Activated CD4-positive, alpha-beta T cell treated with anti-CD3 and anti-CD28 coated beads, Interleukin-2, amount 50 U/mL, for 24 hours (primary cell): Measurements from ENCODE around the gene STPG3.

Source experiments
- DNase-seq, 2 donors: peaks; one replicate each; pipeline ENCODE4 v3.0.0-alpha.2; 2020; ENCODE audit warnings: low read depth in 1 of 2, low spot score in 1 of 2

STPG3 gene

GRCh38 chr9:137264067-137264466 lies 13.0 kb downstream of the STPG3 start:
- DNase-seq, result no peak

GRCh38 chr9:137265496-137266161 lies 14.5 kb downstream of the STPG3 start:
- no peak for DNase-seq

DNA sequence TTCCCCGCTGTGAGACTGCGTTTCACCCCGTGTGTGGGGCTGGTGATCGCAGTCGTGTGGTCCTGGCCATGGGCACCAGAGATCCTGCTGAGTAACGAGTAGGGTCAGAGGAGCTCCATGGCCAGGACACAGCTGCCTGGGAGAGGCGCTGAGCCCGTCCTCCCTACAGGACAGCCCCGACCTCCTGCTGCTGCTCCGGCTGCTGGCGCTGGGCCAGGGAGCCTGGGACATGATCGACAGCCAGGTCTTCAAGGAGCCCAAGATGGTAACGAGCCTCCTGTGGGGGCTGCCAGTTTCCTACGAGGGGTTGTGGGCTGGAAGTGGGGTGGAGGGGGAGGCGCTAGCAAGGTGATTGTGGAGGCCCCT lies 15.1 kb downstream of the STPG3 start:
- no peak for DNase-seq

GRCh38 chr9:137266585-137267453 lies 15.7 kb downstream of the STPG3 start:
- no peak for DNase-seq

- DNase-seq, result no peak
These were observed 16.9 kb downstream of the STPG3 start for GRCh38 chr9:137267933-137268355.

- no peak for DNase-seq
These were observed 17.6 kb downstream of the STPG3 start for GRCh38 chr9:137268538-137269201.

- no peak for DNase-seq
These were observed 18.2 kb downstream of the STPG3 start for GRCh38 chr9:137269231-137269772.

DNA sequence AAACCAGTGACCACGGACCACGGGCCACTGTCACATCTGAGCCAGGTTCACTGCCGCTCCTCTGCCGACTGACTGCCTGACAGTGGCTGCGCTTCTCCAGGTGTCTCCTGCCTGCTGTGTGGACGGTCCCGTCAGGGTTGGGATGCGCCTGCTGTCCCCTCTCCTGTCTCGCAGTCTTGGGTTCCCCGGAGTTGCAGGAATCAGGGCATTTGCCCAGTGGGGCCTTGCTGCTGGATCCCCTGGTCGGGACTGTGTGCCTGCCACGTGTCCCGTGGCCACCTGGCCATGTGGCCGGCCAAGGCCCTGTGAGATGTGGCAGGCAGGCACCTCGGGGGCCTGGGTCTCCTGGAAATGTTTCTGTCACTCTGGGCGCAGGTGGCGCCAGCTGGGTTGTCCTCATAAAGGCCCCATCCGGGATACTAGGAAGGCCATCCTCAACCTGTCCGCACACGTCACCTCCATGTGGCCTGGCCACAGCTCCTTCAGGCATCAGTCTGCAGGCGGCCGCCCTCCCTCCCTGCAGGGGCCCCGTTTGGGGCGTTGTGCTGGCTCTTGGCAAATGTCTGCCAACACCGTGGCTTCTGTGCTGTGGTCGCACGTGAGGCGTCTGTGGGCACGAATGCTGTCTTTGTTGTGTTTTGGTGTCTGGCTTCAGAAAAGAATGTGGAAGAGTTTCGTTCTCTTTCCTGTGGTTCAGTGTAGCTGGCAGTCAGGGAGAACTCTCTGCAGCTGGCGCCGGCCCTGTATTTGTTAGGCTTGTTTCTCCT lies 20.0 kb downstream of the STPG3 start:
- no peak for DNase-seq

DNA sequence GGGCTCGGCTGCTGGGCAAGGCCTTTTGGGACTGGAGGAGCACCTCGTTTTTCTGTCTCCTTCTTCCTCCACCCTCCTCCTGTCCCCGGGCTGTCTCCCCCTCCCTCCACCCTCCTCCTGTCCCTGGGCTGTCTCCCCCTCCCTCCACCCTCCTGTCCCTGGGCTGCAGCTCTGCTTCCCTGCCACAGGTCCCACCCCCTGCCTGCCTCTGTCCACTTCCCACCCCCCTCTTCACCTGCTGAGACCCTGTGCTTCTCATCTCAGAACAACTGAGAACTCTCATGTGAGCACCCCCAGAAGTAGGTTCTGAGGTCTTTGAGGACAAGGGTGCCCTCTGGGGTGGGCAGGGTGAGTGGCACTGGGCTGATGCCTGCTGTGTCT lies 20.6 kb downstream of the STPG3 start:
- DNase-seq, result no peak

- no peak for DNase-seq
These were observed 21.4 kb downstream of the STPG3 start for GRCh38 chr9:137272241-137273094.

- no peak for DNase-seq
These were observed 22.0 kb downstream of the STPG3 start for GRCh38 chr9:137273095-137273490.

- DNase-seq, result no peak
These were observed 22.7 kb downstream of the STPG3 start for GRCh38 chr9:137273611-137274320.

DNA sequence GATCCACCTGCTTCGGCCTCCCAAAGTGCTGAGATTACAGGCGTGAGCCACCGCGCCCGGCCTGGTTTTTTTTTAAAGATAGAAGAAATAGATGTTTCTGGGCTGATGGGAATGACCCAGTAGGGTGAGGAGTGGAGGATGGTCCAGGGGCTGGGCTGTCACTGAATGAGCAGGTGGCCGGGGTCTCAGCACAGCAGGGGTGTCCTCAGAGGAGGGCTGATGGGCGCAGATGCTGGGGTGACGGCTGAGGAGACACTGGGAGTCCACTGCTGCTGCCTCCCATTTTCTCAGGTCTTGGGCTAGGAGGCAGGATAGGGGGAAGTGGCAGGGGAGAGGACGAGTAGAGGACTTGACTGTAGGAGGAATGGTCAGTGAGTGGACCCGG lies 24.1 kb downstream of the STPG3 start:
- no peak for DNase-seq

DNA sequence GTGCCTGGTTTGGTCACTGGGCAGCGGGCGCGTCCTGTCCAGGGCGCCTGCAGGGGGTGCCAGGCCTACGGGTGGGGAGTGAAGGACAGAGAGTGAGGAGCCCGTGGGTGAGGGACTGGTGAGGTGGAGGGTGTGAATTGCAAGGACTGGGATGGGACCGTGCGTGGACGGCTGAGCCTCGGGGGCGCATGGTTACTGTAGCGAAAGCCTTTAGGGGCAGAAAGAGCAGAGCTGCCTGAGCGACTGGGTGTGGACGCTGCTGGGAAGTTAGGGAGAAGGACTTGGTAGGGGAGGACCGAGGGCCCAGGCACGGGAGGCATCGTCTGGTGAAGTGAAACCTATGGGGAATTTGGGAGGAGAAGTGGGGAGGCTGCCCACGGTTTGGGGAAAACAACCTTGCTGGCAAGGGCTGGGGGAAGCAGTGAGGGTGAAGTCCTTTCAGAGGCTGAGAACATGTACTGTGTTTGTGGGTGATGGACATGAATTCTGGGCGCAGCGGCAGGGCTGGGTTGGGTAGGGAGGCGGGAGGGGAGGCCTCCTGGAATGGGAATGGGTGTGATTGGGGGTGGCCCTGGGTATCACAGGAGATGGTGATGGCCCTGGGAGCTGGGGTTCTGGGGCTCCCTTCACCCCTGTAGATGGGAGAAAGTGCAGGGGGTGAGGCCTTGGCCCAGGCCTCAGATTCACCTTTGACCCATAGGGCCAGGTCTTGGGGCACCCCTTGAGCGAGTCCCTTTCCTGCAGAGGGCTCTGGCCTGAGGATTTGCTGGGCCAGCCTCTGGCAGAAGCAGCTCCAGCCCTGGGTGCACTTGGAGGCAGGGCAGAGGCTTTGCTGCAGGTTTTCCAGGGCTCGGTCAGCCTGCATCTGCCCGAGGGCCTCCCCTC lies 24.7 kb downstream of the STPG3 start:
- no peak for DNase-seq

GRCh38 chr9:137276473-137277328 lies 25.6 kb downstream of the STPG3 start:
- no peak for DNase-seq

GRCh38 chr9:137277329-137278041 lies 26.4 kb downstream of the STPG3 start, which contains the start of gene TOR4A:
Gene TOR4A, plus strand, starts transcription at chr9:137277726. Its CDS starts 964 bp downstream, at chr9:137278690.
- no peak for DNase-seq
